Activated CD8-positive, alpha-beta memory T cell treated with anti-CD3 and anti-CD28 coated beads, Interleukin-2, amount 10 ng/mL, durations not matched to agents 7 days and 5 days (primary cell): ENCODE results near the gene TXLNA. TPM values are rescaled to one million over a fixed set of nuclear protein-coding genes. Genes with fewer than 3 reads are reported as not detected.

ENCODE experiments used
- ATAC-seq: fragments of 150-1000 bp; cut with Tn5 transposase; one replicate; pipeline ENCODE4 v1.10.0; 2021; ENCODE audit warnings: moderate library complexity
- CTCF ChIA-PET: fragments of 350-600 bp; sonication (Branson Sonifier 250); formaldehyde crosslinking; loops from one replicate; lab custom pipeline; 2021; ENCODE audit warnings: antibody characterized with exemption; lab: Charles Lee
- DNase-seq: peaks from one replicate; pipeline ENCODE4 v3.0.0-alpha.2; 2020
- H3K27ac Mint-ChIP-seq: one replicate; pipeline ENCODE4 v1.8.0; 2021; ENCODE audit warnings: mild to moderate bottlenecking, mixed read lengths
- H3K27me3 Mint-ChIP-seq: one replicate; pipeline ENCODE4 v1.8.0; 2021; ENCODE audit warnings: mixed read lengths
- H3K36me3 Mint-ChIP-seq: one replicate; pipeline ENCODE4 v1.8.0; 2021; ENCODE audit warnings: mild to moderate bottlenecking, mixed read lengths
- H3K4me1 Mint-ChIP-seq: one replicate; pipeline ENCODE4 v1.8.0; 2021; ENCODE audit warnings: mixed read lengths
- H3K4me3 Mint-ChIP-seq: one replicate; pipeline ENCODE4 v1.8.0; 2021; ENCODE audit warnings: mild to moderate bottlenecking, moderate library complexity, mixed read lengths
- H3K9me3 Mint-ChIP-seq: one replicate; pipeline ENCODE4 v1.8.0; 2022; ENCODE audit warnings: low read depth, mixed read lengths
- total RNA-seq, 2 experiments: library from RNA; stranded (reverse); gene quantifications; one replicate each; pipeline ENCODE4 v1.2.3, GENCODE V29; 2021

The TXLNA gene
- total RNA-seq, 2 experiments from 2014 or later, result 85.8 to 104 TPM

GRCh38 chr1:32201011-32201855, 21.8 kb downstream of the TXLNA start:
- no peaks in the 10 kb centered on the region for H3K27me3 Mint-ChIP-seq
- H3K36me3 Mint-ChIP-seq, result peaks cover 21% of the 10 kb centered on the region
- H3K9me3 Mint-ChIP-seq, result no peaks in the 10 kb centered on the region
- peak overlapping the region; percentile 94 for H3K27ac Mint-ChIP-seq
- CTCF ChIA-PET, result interaction anchor here (1.0 to 3.9 kb wide), 14 partner anchors 12 to 198 kb away, joined by 3 to 18 read pairs (median 4); partner anchors contain the start of genes BSDC1, KPNA6, LCK and TXLNA
- ATAC-seq (peak; percentile 69), DNase-seq (peak; percentile 94)
- peaks cover 62% of the 10 kb centered on the region for H3K4me1 Mint-ChIP-seq
- peak overlapping the region; percentile 87 for H3K4me3 Mint-ChIP-seq

- H3K4me3 Mint-ChIP-seq, result peak overlapping the region; percentile 90
Measured at GRCh38 chr1:32204943-32205361, 25.5 kb downstream of the TXLNA start.

GRCh38 chr1:32205401-32206370, 26.2 kb downstream of the TXLNA start, which contains the start of gene IQCC:
TSS of gene IQCC (plus strand) at chr1:32205671. CDS start at chr1:32205682, 11 bp downstream.
- peak; percentile 82 for ATAC-seq
- CTCF ChIA-PET, result interaction anchor here (0.6 to 4.2 kb wide), 9 partner anchors 9 to 226 kb away, joined by 3 to 39 read pairs (median 4); partner anchors contain the start of genes EIF3I, MARCKSL1 and TMEM234
- Mint-ChIP-seq H3K9me3 (no peaks in the 10 kb centered on the region), H3K36me3 (peaks cover 2% of the 10 kb centered on the region), H3K27ac (peak within 1 kb of the TSS; percentile 87), H3K4me3 (peak within 1 kb of the TSS; percentile 90), H3K27me3 (no peaks in the 10 kb centered on the region), H3K4me1 (peaks cover 32% of the 10 kb centered on the region)
- DNase-seq, result peak; percentile 89

More at GRCh38 chr1:32204943-32205361, 25.5 kb downstream of the TXLNA start:
- Mint-ChIP-seq H3K27ac (no peak overlapping the region), H3K27me3 (no peaks in the 10 kb centered on the region), H3K36me3 (peaks cover 2% of the 10 kb centered on the region), H3K4me1 (peaks cover 37% of the 10 kb centered on the region), H3K9me3 (no peaks in the 10 kb centered on the region)
- DNase-seq (no peak), ATAC-seq (no peak)
- CTCF ChIA-PET, result interaction anchor here (0.6 to 4.2 kb wide), 6 partner anchors 11 to 225 kb away, joined by 3 to 39 read pairs (median 4); partner anchors contain the start of genes EIF3I and TMEM234

- H3K27ac Mint-ChIP-seq, result no peak overlapping the region
- no peak for DNase-seq
- CTCF ChIA-PET, result interaction anchor here (1.6 kb wide), 1 partner anchor 205 kb away, joined by 3 read pairs; no protein-coding TSS in a partner anchor
- no peak for ATAC-seq
- H3K4me1 Mint-ChIP-seq, result peaks cover 15% of the 10 kb centered on the region
- no peak overlapping the region for H3K4me3 Mint-ChIP-seq
- H3K36me3 Mint-ChIP-seq, result no peaks in the 10 kb centered on the region
- H3K9me3 Mint-ChIP-seq, result no peaks in the 10 kb centered on the region
- H3K27me3 Mint-ChIP-seq, result no peaks in the 10 kb centered on the region
Measured at GRCh38 chr1:32208469-32208868, 29.0 kb downstream of the TXLNA start.

GRCh38 chr1:32208891-32209328, 29.4 kb downstream of the TXLNA start, which contains the start of gene DCDC2B:
TSS of gene DCDC2B (plus strand) at chr1:32209089. CDS start at chr1:32209094, 5 bp downstream.
- ATAC-seq (no peak), DNase-seq (no peak)
- Mint-ChIP-seq H3K27me3 (no peaks in the 10 kb centered on the region), H3K9me3 (no peaks in the 10 kb centered on the region), H3K36me3 (no peaks in the 10 kb centered on the region), H3K4me3 (no peak within 1 kb of the TSS), H3K27ac (no peak within 1 kb of the TSS), H3K4me1 (peaks cover 12% of the 10 kb centered on the region)
- CTCF ChIA-PET, result interaction anchor here (1.0 to 1.6 kb wide), 2 partner anchors 142 to 204 kb away, joined by 3 read pairs; no protein-coding TSS in a partner anchor

- peak; percentile 92 for ATAC-seq
- no peaks in the 10 kb centered on the region for H3K9me3 Mint-ChIP-seq
- no peak overlapping the region for H3K4me3 Mint-ChIP-seq
- CTCF ChIA-PET, result interaction anchor here (0.6 to 4.4 kb wide), 40 partner anchors 8 to 217 kb away, joined by 3 to 99 read pairs (median 5); partner anchors contain the start of genes BSDC1, CCDC28B, FAM167B and HDAC1
- peaks cover 10% of the 10 kb centered on the region for H3K4me1 Mint-ChIP-seq
- peak overlapping the region; percentile 51 for H3K27ac Mint-ChIP-seq
- H3K27me3 Mint-ChIP-seq, result no peaks in the 10 kb centered on the region
- peak; percentile 71 for DNase-seq
- no peaks in the 10 kb centered on the region for H3K36me3 Mint-ChIP-seq
Measured at GRCh38 chr1:32215629-32216480, 36.4 kb downstream of the TXLNA start.

- DNase-seq (no peak), ATAC-seq (no peak)
- Mint-ChIP-seq H3K27me3 (no peaks in the 10 kb centered on the region), H3K36me3 (no peaks in the 10 kb centered on the region), H3K9me3 (no peaks in the 10 kb centered on the region), H3K4me1 (peaks cover 17% of the 10 kb centered on the region), H3K27ac (peak overlapping the region; percentile 51), H3K4me3 (no peak overlapping the region)
- CTCF ChIA-PET, result interaction anchor here (0.8 to 4.4 kb wide), 24 partner anchors 7 to 218 kb away, joined by 3 to 99 read pairs (median 8); partner anchors contain the start of genes CCDC28B, FAM167B, HDAC1 and IQCC
Measured at GRCh38 chr1:32216566-32216965, 37.1 kb downstream of the TXLNA start.

- ATAC-seq, result no peak
- Mint-ChIP-seq H3K4me1 (peaks cover 32% of the 10 kb centered on the region), H3K9me3 (no peaks in the 10 kb centered on the region), H3K27me3 (no peaks in the 10 kb centered on the region), H3K27ac (no peak overlapping the region), H3K4me3 (no peak overlapping the region), H3K36me3 (peaks cover 2% of the 10 kb centered on the region)
- no peak for DNase-seq
- CTCF ChIA-PET, result interaction anchor here (0.7 to 2.1 kb wide), 4 partner anchors 9 to 40 kb away, joined by 3 to 8 read pairs (median 3); no protein-coding TSS in a partner anchor
Measured at GRCh38 chr1:32219022-32219421, 39.5 kb downstream of the TXLNA start.

GRCh38 chr1:32220746-32221580, 41.5 kb downstream of the TXLNA start:
- H3K4me3 Mint-ChIP-seq, result peak overlapping the region; percentile 97
- CTCF ChIA-PET, result interaction anchor here (0.9 to 1.8 kb wide), 4 partner anchors 15 to 70 kb away, joined by 3 to 5 read pairs (median 3); partner anchors contain the start of gene IQCC
- DNase-seq (no peak), ATAC-seq (no peak)
- peak overlapping the region; percentile 97 for H3K27ac Mint-ChIP-seq
- no peaks in the 10 kb centered on the region for H3K9me3 Mint-ChIP-seq
- H3K27me3 Mint-ChIP-seq, result no peaks in the 10 kb centered on the region
- peaks cover 36% of the 10 kb centered on the region for H3K4me1 Mint-ChIP-seq
- H3K36me3 Mint-ChIP-seq, result peaks cover 12% of the 10 kb centered on the region

- Mint-ChIP-seq H3K27me3 (no peaks in the 10 kb centered on the region), H3K36me3 (peaks cover 16% of the 10 kb centered on the region), H3K27ac (peak overlapping the region; percentile 97), H3K9me3 (no peaks in the 10 kb centered on the region), H3K4me3 (peak overlapping the region; percentile 97), H3K4me1 (peaks cover 33% of the 10 kb centered on the region)
- DNase-seq, result no peak
- CTCF ChIA-PET, result interaction anchor here (1.8 kb wide), 1 partner anchor 16 kb away, joined by 5 read pairs; the partner anchor contains the start of gene IQCC
- ATAC-seq, result no peak
Measured at GRCh38 chr1:32221581-32221979, 42.1 kb downstream of the TXLNA start.
